HG03095 (cell line): Measurements from ENCODE around the gene SCAPER.
"Not testable (repeated sequence)": the region's sequence is repeated elsewhere in the genome, so short reads cannot be mapped to it uniquely, and the experiment has no call there.

Experiments used
- ATAC-seq: cut with Tn5 transposase; IDR thresholded peaks from one replicate; pipeline ENCODE4 v1.9.1; 2021; ENCODE audit warnings: moderate library complexity; ENCODE audit not compliant: unreplicated experiment

Gene SCAPER

GRCh38 chr15:76585576-76585897, 319.6 kb downstream of the SCAPER start:
- ATAC-seq = no peak

- ATAC-seq = no peak
Measured at GRCh38 chr15:76584868-76585575, 320.1 kb downstream of the SCAPER start.

GRCh38 chr15:76582550-76582949, 322.6 kb downstream of the SCAPER start:
- ATAC-seq = no peak

DNA sequence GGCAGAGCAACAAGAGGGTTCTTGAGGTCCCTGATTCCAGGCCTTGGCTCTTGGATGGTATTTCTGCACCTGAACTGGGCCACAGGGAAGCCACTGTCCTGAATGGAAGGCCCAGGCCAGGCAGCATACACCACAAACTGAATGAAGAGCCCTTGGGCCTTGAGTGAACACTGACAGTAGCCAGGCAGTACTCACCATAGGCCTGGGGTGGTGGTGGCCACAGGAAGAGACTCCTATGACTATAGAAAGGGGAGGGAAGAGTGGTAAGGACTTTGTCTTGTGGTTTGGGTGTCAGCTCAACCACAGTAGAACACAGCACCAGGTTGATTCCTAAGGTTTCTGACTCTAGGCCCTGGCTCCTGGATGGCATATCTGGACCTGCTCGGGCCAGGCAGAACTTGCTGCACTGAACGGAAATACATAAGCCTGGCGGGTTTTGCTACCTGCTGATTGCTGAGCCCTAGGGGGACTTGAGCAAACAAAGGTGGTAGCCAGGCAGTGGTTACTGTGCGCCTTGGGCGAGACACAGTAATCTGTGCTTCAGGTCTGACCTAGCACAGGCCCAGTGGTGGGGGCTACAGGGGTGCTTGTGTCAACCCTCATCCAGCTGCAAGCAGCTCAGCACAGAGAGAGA, 327.1 kb downstream of the SCAPER start:
- ATAC-seq = no peak

DNA sequence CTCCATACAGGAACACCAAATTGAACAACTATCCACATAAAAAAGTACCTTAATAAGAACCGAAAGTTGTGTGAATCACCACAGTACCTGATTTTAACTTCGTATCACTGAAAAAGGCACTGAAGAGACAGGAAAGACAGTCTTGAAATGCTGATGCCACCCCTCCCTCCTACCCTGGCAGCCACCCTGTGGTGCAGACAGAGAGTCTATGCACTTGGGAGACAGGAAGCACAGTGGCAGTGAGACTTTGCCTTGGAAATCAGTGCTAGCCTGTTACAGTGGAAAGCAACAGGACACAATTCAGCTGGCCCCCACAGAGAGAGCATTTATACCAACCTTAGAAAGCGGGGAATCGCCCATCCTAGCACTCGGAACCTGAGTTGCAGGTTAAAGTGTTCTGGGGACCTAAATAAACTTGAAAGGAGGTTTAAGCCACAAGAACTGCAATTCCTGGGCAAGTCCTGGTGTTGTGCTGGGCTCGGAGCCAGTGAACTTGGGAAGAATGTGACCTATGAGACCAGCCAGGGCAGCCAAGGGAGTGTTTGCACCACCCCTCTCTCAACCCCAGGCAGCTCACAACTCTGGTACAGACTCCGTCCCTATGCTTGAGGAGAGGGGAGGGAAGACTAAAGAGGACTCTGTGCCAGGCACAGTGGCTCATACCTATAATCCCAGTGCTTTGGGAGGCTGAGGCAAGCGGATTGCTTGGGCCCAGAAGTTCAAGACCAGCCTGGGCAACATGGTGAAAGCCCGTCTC, 328.4 kb downstream of the SCAPER start:
- ATAC-seq = no peak

GRCh38 chr15:76575679-76576078, 329.5 kb downstream of the SCAPER start:
- ATAC-seq = no peak

DNA sequence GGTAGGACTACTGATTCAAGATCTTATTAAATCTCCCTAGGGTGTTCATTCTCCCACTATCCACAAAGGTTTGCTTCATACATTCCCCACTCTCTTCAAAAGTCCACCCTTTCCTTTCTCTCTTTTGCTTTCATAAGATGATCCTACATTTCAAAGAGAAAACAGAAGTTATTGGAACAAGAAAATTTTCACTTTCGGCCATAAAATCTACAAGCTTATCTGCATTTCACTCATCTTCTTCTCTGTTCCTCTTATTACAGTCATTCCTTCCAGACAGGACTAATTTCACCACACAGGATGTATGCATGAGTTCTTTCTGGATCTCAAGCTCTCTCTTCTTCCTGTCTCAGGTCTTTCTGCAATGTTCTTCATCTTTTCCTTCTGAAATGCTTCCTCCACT, 329.9 kb downstream of the SCAPER start:
- ATAC-seq = peak; percentile 94

DNA sequence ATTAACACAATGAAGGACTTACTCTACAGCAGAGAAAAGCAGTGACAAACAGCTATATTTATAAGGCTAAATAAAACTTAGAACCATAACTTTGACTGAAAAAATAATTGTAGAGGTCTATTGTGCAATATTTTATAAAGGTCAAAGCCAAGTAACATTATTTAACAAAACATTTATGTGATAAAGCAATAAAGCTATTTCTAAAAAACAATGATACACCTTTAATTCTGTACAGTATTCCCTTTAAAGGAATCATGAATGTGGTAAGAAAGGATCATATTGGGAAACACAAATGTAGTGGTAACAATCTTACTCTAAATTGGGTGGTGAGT, 332.2 kb downstream of the SCAPER start:
- ATAC-seq = no peak

GRCh38 chr15:76566276-76566675, 338.9 kb downstream of the SCAPER start:
- ATAC-seq = no peak

GRCh38 chr15:76565366-76565765, 339.8 kb downstream of the SCAPER start:
- no peak for ATAC-seq

DNA sequence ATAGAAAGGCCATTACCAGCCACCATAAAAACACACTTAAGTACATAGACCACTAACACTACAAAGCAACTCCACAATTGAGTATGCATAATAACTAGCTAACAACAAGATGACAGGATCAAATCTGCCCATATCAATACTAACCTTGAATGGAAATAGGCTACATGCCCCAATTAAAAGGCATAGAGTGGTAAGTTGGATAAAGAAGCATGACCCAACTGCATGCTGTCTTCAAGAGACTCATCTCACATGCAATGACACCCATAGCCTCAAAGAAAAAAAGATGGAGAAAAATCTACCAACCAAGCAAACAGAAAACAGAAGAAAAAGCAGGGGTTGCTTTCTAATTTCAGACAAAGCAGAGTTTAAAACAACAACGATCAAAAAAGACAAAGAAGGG, 349.9 kb downstream of the SCAPER start:
- ATAC-seq = no peak

DNA sequence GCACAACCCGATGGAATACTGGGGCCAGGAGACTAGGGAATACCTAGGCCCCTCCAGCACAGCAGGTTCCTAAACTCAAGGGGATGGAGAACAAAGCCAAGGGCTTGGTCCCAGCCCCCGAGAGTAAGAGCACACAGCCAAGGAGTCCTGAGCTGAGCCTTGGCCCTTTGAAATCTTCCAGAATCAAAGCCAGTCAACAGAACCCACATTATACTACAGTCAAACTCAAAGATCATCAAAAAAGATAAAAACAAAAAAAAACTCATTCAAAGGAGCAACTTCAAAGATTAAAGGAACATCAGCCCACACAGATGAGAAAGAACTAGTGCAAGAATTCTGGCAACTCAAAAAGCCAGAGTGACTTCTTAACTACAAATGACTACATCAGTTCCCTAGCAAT, 351.6 kb downstream of the SCAPER start:
- no peak for ATAC-seq

DNA sequence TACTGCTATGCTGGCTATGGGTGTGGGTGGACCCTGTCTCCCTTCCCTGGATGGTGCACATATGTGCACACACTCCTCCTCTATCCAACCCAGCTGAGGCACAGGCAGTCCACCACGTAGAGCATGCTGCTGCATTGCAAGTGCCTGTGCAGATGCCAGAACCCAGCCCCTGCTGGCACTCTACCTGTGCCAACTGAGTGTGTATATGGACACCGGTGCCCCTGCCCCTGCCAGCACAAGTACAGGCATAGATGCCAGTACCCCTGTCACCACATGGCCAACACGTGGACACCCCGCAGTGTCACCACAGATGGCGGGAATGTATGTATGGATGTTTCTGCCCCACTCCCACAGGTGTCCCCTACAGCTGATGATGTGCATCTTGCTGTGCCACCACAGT, 352.0 kb downstream of the SCAPER start:
- ATAC-seq = no peak

GRCh38 chr15:76546805-76547204, 358.3 kb downstream of the SCAPER start:
- no peak for ATAC-seq

- no peak for ATAC-seq
Measured at GRCh38 chr15:76533995-76534394, 371.1 kb downstream of the SCAPER start.

- ATAC-seq = no peak
Measured at GRCh38 chr15:76533060-76533820, 371.9 kb downstream of the SCAPER start.

DNA sequence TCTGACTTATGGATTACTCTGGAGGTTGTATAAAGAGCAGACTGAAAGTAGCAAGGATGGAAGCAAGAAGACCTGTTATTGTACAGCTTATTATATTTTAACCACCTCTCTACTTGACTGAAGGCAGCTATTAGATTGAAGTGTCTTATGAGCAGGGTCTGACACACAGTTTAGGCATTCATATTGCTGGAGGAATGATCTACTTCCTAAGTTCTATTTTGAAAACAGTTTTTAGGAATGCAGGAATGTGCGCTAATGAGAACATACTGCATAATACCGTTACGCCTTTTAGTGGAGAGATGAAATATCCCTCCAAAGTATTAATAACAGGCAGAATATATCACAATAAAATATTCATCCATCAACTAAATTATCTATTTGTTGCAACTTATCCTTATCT, 375.2 kb downstream of the SCAPER start:
- ATAC-seq = no peak

DNA sequence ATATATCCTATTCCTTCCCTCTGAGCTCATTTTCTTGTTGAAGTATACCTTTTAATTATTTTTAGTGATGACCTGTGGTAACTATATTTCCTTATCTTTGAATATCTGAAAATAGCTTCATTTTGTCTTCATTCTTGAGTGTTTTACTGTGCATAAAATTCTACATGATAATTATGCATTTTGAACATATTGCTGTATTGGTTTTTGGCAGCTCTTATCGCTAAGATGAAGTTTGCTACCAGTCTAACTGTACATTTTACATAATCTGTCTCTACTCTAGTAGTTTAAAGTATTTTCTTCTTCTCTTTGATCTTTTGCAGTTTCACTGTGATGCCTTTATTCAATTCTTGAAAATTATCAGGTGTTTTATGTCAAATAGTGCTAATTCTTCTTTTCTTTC, 379.0 kb downstream of the SCAPER start:
- no peak for ATAC-seq

GRCh38 chr15:76517910-76518309, 387.2 kb downstream of the SCAPER start:
- no peak for ATAC-seq

GRCh38 chr15:76514282-76514681, 390.9 kb downstream of the SCAPER start:
- ATAC-seq = no peak

GRCh38 chr15:76512971-76513370, 392.2 kb downstream of the SCAPER start:
- no peak for ATAC-seq

DNA sequence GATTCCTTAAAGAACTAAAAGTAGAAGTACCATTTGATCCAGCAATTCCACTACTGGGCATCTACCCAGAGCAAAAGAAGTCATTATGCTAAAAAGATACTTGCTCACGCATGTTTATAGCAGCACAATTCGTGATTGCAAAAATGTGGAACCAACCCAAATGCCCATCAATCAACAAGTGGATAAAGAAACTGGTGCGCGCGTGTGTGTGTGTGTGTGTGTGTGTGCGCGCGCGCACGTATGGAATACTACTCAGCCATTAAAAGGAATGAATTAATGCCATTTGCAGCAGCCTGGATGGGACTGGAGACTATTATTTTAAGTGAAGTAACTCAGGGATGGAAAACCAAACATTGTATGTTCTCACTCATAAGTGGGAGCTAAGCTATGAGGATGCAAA, 394.5 kb downstream of the SCAPER start:
- ATAC-seq = not testable (repeated sequence)
